GM12878 (cell line): ENCODE measurements around the gene SH3BP5. TPM values are rescaled to one million over a fixed set of nuclear protein-coding genes. Genes with fewer than 3 reads are reported as not detected.

Experiments
- CEBPB ChIP-seq, 2 experiments: fragments of 150-350 bp in 1 of 2; IDR thresholded peaks; 2 replicates each; pipeline ENCODE4 v1.6.1; 2012 to 2014; ENCODE audit warnings: low read depth in 2 of 2, low read length in 2 of 2, borderline replicate concordance in 1 of 2, inconsistent platforms in 1 of 2
- E4F1 ChIP-seq: fragments of 450-650 bp; IDR thresholded peaks from 2 replicates; pipeline ENCODE4 v1.6.1; 2018; ENCODE audit warnings: borderline replicate concordance, mild to moderate bottlenecking; ENCODE audit not compliant: partially characterized antibody
- IKZF2 ChIP-seq, 2 experiments: fragments of 450-650 bp; IDR thresholded peaks; 2 replicates each; pipeline ENCODE4 v1.6.1; 2017; ENCODE audit warnings: mild to moderate bottlenecking in 2 of 2, moderate library complexity in 2 of 2
- MEF2A ChIP-seq: IDR thresholded peaks from 2 replicates; pipeline ENCODE4 v1.6.1; 2011; ENCODE audit warnings: low read depth, mild to moderate bottlenecking, low read length, moderate library complexity; ENCODE audit not compliant: insufficient read depth
- NFYB ChIP-seq: IDR thresholded peaks from 2 replicates; pipeline ENCODE4 v1.6.1; 2011; ENCODE audit warnings: low read depth, mild to moderate bottlenecking, low read length, improper control_type of control experiment, moderate library complexity; ENCODE audit not compliant: insufficient read depth
- REST ChIP-seq: IDR thresholded peaks from 2 replicates; pipeline ENCODE4 v1.6.1; 2012; ENCODE audit warnings: mild to moderate bottlenecking, low read depth, low read length
- ZNF207 ChIP-seq: fragments of 450-650 bp; IDR thresholded peaks from 2 replicates; pipeline ENCODE4 v1.6.1; 2014; ENCODE audit warnings: antibody characterized with exemption, mild to moderate bottlenecking, borderline replicate concordance
- polyA plus RNA-seq, 11 experiments: library from polyadenylated mRNA; depleted of rRNA in 4 of 11; unstranded in 6 of 11; stranded (reverse) in 5 of 11; fragments of >200 nt; fragmentation: Nextera tagmentation in 4 of 11; fragmentation: Illumina TruSeq in 1 of 11; extraction: Ambion mirVana in 4 of 11; extraction: Trizol in 1 of 11; gene quantifications; 1 replicate in 1 of 11; 2 replicates in 10 of 11; pipeline versions ENCODE4 v1.2.1 to v1.2.3, GENCODE V29; 2011 to 2016; ENCODE audit warnings: inconsistent platforms in 2 of 11, missing spikeins in 2 of 11, low read depth in 1 of 11
- total RNA-seq, 4 experiments: library from RNA; depleted of rRNA in 3 of 4; stranded (reverse); fragments of >200 nt in 3 of 4; fragmentation: Illumina TruSeq in 1 of 4; extraction: Trizol in 1 of 4; gene quantifications; 2 replicates each; pipeline versions ENCODE4 v1.2.1 to v1.2.3, GENCODE V29; 2013 to 2021

Gene SH3BP5
- total and polyA plus RNA-seq, 10 of the 15 experiments (the other 5 are each of a cell fraction or from before 2014, with no cell fraction given), result 14.9 to 87.5 (median 43.7) TPM

GRCh38 chr3:15321349-15321748, 11.0 kb downstream of the SH3BP5 start (continued):
- TF ChIP-seq IKZF2 (IDR thresholded peaks at IDR 0.05), result no peak
- no peak for TF ChIP-seq ZNF207
- no peak for TF ChIP-seq MEF2A
- TF ChIP-seq E4F1, result no peak
- TF ChIP-seq NFYB, result no peak
- TF ChIP-seq CEBPB (IDR thresholded peaks at IDR 0.05; ENCODE audit: borderline replicate concordance in 1 of 2, low read depth in 2 of 2, low read length in 2 of 2), result no peak
- TF ChIP-seq REST, result no peak
